Natural killer cell (primary cell): ENCODE measurements around the gene NEO1. TPM values are rescaled to one million over a fixed set of nuclear protein-coding genes. Genes with fewer than 3 reads are reported as not detected.

Experiments used
- ATAC-seq, 3 donors: fragments of 150-1000 bp in 2 of 3; fragments of 200-7000 bp in 1 of 3; cut with Tn5 transposase; 1 replicate in 1 of 3; 2 replicates in 2 of 3; pipeline ENCODE4 v1.10.0; 2021; ENCODE audit warnings: mild to moderate bottlenecking in 2 of 3, moderate library complexity in 2 of 3
- DNase-seq, 2 donors: peaks; one replicate each; pipeline versions ENCODE4 v3.0.0 to v3.0.0-alpha.2; 2013 to 2021; ENCODE audit warnings: mixed read lengths in 1 of 2
- H3K27ac ChIP-seq: one replicate; pipeline ENCODE4 v1.5.1; 2013; ENCODE audit warnings: mild to moderate bottlenecking, low read length
- H3K27me3 ChIP-seq: one replicate; pipeline ENCODE4 v1.6.1; 2013; ENCODE audit warnings: low read length; ENCODE audit not compliant: control insufficient read depth, insufficient read depth
- H3K36me3 ChIP-seq: one replicate; pipeline ENCODE4 v1.6.1; 2013; ENCODE audit warnings: low read length; ENCODE audit not compliant: control insufficient read depth, insufficient read depth
- H3K4me1 ChIP-seq: one replicate; pipeline ENCODE4 v1.6.1; 2013; ENCODE audit warnings: low read length; ENCODE audit not compliant: control insufficient read depth, insufficient read depth
- H3K4me3 ChIP-seq: one replicate; pipeline ENCODE4 v1.5.1; 2013; ENCODE audit warnings: low read length
- H3K9me3 ChIP-seq: one replicate; pipeline ENCODE4 v1.6.1; 2013; ENCODE audit warnings: low read length; ENCODE audit not compliant: control insufficient read depth, insufficient read depth
- H3K27ac Mint-ChIP-seq, 2 donors: one replicate each; pipeline ENCODE4 v1.8.0; 2022; ENCODE audit warnings: mild to moderate bottlenecking in 2 of 2, mixed read lengths in 2 of 2, moderate library complexity in 1 of 2
- H3K27me3 Mint-ChIP-seq, 2 donors: one replicate each; pipeline ENCODE4 v1.8.0; 2022; ENCODE audit warnings: low read depth in 2 of 2, mixed read lengths in 2 of 2
- H3K36me3 Mint-ChIP-seq: one replicate; pipeline ENCODE4 v1.8.0; 2022; ENCODE audit warnings: mixed read lengths
- H3K4me1 Mint-ChIP-seq, 2 donors: one replicate each; pipeline ENCODE4 v1.8.0; 2022; ENCODE audit warnings: mixed read lengths in 2 of 2
- H3K4me3 Mint-ChIP-seq: one replicate; pipeline ENCODE4 v1.8.0; 2022; ENCODE audit warnings: mild to moderate bottlenecking, moderate library complexity, mixed read lengths
- H3K9me3 Mint-ChIP-seq, 2 donors: one replicate each; pipeline ENCODE4 v1.8.0; 2022; ENCODE audit warnings: mixed read lengths in 2 of 2
- CTCF ChIP-seq: fragments of 200-600 bp; IDR thresholded peaks from one replicate; pipeline ENCODE4 v1.8.0; 2022; ENCODE audit warnings: antibody characterized with exemption
- WGBS: methylation state at CpG from one replicate; pipeline ENCODE4 v1.1.7; 2013; ENCODE audit warnings: missing lambda C conversion rate; ENCODE audit not compliant: insufficient coverage; 5-methylcytosine and 5-hydroxymethylcytosine counted together
- intact Hi-C: fragments of 100-400 bp; cut with micrococcal nuclease; formaldehyde crosslinking; loops from one replicate; pipeline ENCODE4 v1.14.2; 2022
- total RNA-seq, 4 donors: library from RNA; stranded (reverse); fragments of 120-200 nt in 1 of 4; gene quantifications; one replicate each; pipeline versions ENCODE4 v1.2.3 to v1.2.4, GENCODE V29; 2013 to 2022

The NEO1 gene
- total RNA-seq, 3 donors from 2014 or later (not counting 1 experiment from before 2014, with no cell fraction given): 16.3 to 19.0 (median 17.4) TPM

- WGBS: 94% methylated on average over 3 of the region's 3 CpGs
- H3K36me3 Mint-ChIP-seq: no peaks in the 10 kb centered on the region
- H3K27me3 Mint-ChIP-seq: peaks cover 0 to 2% of the 10 kb centered on the region in 2 donors
- H3K36me3 ChIP-seq: no peaks in the 10 kb centered on the region
- no peak overlapping the region for H3K4me3 Mint-ChIP-seq
- no peak overlapping the region for H3K27ac ChIP-seq
- intact Hi-C loops: no loop called here
- no peaks in the 10 kb centered on the region for H3K9me3 Mint-ChIP-seq
- ATAC-seq (no peak), DNase-seq (no peak)
- H3K27ac Mint-ChIP-seq: no peak overlapping the region
- no peak overlapping the region for H3K4me3 ChIP-seq
- peaks cover 0 to 4% of the 10 kb centered on the region in 2 donors for H3K4me1 Mint-ChIP-seq
- peaks cover 3% of the 10 kb centered on the region for H3K27me3 ChIP-seq
- no peaks in the 10 kb centered on the region for H3K4me1 ChIP-seq
- no peak for TF ChIP-seq CTCF
- H3K9me3 ChIP-seq: no peaks in the 10 kb centered on the region
These were observed 20.6 kb downstream of the NEO1 start for GRCh38 chr15:73072894-73073293.

GRCh38 chr15:73074241-73074640 lies 22.0 kb downstream of the NEO1 start:
- no peak overlapping the region for H3K27ac ChIP-seq
- TF ChIP-seq CTCF: no peak
- H3K4me1 Mint-ChIP-seq: peaks cover 0 to 4% of the 10 kb centered on the region in 2 donors

GRCh38 chr15:73075160-73075859 lies 23.0 kb downstream of the NEO1 start:
- no peak for TF ChIP-seq CTCF
- Histone ChIP-seq H3K36me3 (no peaks in the 10 kb centered on the region), H3K4me3 (no peak overlapping the region), H3K27me3 (no peaks in the 10 kb centered on the region), H3K4me1 (no peaks in the 10 kb centered on the region), H3K27ac (no peak overlapping the region), H3K9me3 (no peaks in the 10 kb centered on the region)
- WGBS: 58% methylated on average over 4 of the region's 4 CpGs
- DNase-seq: no peak
- H3K27ac Mint-ChIP-seq: no peak overlapping the region
- H3K36me3 Mint-ChIP-seq: no peaks in the 10 kb centered on the region
- no peaks in the 10 kb centered on the region for H3K9me3 Mint-ChIP-seq
- no peak overlapping the region for H3K4me3 Mint-ChIP-seq
- H3K4me1 Mint-ChIP-seq: peaks cover 0 to 2% of the 10 kb centered on the region in 2 donors
- no peak for ATAC-seq
- peaks cover 0 to 4% of the 10 kb centered on the region in 2 donors for H3K27me3 Mint-ChIP-seq
- intact Hi-C loops: no loop called here

More at GRCh38 chr15:73074241-73074640, 22.0 kb downstream of the NEO1 start:
- no peak for DNase-seq
- Histone ChIP-seq H3K4me3 (no peak overlapping the region), H3K9me3 (no peaks in the 10 kb centered on the region), H3K27me3 (peaks cover 3% of the 10 kb centered on the region), H3K4me1 (no peaks in the 10 kb centered on the region), H3K36me3 (no peaks in the 10 kb centered on the region)
- intact Hi-C loops: no loop called here
- H3K36me3 Mint-ChIP-seq: no peaks in the 10 kb centered on the region
- ATAC-seq: no peak
- peaks cover 0 to 4% of the 10 kb centered on the region in 2 donors for H3K27me3 Mint-ChIP-seq
- no peak overlapping the region for H3K4me3 Mint-ChIP-seq
- H3K9me3 Mint-ChIP-seq: no peaks in the 10 kb centered on the region
- WGBS: no CpG with 5 or more reads among the region's 4 CpGs
- H3K27ac Mint-ChIP-seq: no peak overlapping the region

GRCh38 chr15:73078291-73078690 lies 26.0 kb downstream of the NEO1 start:
- Mint-ChIP-seq H3K9me3 (no peaks in the 10 kb centered on the region), H3K4me3 (no peak overlapping the region), H3K27me3 (peaks cover 0 to 7% of the 10 kb centered on the region in 2 donors), H3K27ac (no peak overlapping the region), H3K4me1 (no peaks in the 10 kb centered on the region), H3K36me3 (no peaks in the 10 kb centered on the region)
- intact Hi-C loops: no loop called here
- no peak overlapping the region for H3K27ac ChIP-seq
- no peaks in the 10 kb centered on the region for H3K36me3 ChIP-seq
- H3K27me3 ChIP-seq: no peaks in the 10 kb centered on the region
- ATAC-seq (no peak), DNase-seq (no peak)
- no peaks in the 10 kb centered on the region for H3K4me1 ChIP-seq
- TF ChIP-seq CTCF: no peak
- no peak overlapping the region for H3K4me3 ChIP-seq
- H3K9me3 ChIP-seq: no peaks in the 10 kb centered on the region
- WGBS: 83% methylated on average over 4 of the region's 4 CpGs
